ELF-1 (cell line): Measurements from ENCODE around the gene CSGALNACT2.
"Not testable (repeated sequence)": the region's sequence is repeated elsewhere in the genome, so short reads cannot be mapped to it uniquely, and the experiment has no call there.

Experiments used
- DNase-seq: peaks from one replicate; pipeline ENCODE4 v3.0.0-alpha.2; 2016; ENCODE audit warnings: low read depth, low spot score

Gene CSGALNACT2

DNA sequence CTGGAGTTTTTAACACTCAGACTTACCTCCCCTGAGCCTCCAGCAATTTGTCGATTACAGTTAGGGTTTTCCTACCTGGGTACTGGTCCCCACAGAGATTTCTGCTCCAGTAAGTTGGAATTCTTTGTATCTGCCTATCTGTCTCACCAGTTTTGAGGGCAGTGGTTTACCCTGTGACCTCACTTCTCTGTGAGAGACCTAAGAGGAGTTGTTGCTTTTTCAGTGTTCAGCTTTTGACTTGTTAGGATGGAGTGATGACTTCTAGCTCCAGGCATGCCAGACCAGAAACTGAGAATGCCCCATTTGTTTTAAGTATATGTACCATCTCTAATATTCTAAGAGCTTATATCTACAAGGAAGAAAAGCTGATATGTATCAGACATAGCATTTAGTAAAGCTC lies 42.9 kb downstream of the CSGALNACT2 start:
- DNase-seq = no peak

DNA sequence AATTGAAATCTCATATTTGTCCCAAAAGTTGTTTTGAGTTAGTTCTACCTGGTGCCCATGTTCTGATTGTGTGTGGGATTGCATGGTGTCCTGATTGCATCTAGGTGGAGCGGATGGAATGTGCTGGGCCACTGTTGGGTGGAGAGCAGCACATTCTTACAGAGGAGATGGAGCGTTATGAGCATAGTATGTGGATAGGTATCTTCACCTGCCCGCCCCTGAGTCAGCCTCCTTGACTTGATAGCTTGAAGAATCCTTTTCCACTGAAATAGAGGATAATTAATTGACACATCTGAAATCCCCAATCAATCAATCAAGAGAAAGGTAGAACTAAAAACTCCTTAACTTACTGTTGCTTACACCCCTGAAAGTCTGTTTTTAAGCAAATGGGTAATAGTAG lies 45.5 kb downstream of the CSGALNACT2 start:
- not testable (repeated sequence) for DNase-seq

DNA sequence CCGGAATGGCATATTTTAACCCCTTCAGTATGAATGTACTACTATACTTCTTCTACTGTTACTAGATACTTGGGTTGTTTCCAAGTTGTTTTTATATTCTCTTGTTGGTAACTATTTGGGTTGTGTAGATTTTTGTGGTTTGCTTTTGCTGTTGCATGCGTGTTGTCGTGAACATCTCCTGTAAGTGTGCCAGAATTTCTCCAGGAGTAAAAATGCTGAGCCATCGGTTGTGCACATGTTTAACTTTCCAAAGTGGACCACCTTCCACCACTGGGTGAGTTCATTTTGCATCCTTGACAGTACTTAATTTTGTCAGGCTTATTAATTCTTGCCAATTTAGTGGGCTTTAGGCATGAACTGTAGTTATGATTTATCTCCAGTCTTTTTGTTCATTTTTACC lies 47.9 kb downstream of the CSGALNACT2 start:
- no peak for DNase-seq

DNA sequence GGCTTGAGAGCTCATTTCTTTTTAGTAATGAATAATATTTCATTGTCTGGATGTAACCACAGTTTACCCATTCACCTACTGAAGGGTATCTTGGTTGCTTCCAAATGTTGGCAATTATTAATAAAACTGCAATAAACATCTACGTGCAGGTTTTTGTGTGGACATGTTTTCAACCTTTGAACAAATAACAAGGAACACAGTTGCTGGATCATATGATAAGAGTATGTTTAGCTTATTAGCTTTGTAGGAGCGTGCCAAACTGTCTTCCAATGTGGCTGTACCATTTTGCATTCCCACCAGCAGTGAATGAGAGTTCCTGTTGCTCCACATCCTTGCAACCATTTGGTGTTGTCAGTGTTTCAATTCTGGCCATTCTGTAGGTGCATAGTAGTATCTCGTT lies 49.0 kb downstream of the CSGALNACT2 start:
- DNase-seq = no peak

DNA sequence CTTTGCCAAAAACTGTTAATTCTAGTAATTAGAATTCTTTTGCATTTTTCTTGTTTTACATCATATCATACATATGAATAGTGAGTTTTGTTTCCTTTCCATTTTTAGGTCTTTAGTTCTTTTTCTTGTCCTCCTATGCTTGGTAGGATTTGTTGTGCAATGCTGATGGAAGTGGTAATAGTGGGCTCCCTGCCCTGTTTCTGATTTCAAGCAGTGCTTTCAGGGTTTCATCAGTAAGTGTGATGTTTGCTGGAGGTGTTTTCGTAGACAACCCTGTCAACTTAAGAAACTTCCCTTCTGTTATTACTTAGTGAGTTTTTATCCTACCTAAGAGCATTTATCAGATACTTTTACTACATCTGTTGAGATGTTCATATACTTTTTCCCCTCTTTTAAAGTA lies 50.5 kb downstream of the CSGALNACT2 start:
- DNase-seq = no peak

DNA sequence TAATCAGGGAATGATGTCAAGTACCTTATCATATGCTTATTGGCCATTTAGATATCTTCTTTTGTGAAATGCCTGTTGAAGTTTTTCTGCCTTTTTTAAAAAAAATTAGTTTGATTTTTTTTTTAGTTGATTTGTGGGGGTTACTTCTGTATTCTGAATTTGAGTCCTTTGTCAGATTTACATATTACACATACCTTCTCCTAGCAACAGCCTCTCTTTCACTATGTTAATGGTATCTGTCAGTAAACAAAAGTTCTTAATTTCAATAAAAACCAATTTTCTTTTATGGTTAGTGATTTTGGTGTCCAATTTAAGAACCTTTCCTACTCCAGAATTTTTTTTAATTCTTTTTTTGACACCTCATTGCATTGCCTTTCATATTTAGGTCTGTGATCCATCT lies 52.0 kb downstream of the CSGALNACT2 start:
- DNase-seq = no peak

DNA sequence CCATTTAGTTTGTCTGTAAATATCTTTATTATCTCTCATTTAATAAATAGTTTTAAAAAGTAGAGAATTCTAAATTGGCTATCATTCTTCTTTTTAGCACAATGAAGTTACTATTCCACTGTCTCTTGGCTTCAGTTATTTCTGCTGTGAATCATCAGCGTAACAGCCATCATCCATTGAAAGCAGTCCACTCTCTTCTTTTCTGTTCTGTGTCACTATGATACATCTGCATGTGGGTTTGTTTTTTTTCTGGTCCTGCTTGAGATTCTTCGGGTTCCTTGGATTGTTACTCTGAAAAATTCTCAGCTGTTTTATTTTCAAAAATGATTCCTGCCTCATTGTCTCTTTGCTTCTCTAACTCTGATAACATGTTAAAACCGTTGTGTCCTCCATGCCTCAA lies 52.5 kb downstream of the CSGALNACT2 start:
- no peak for DNase-seq

DNA sequence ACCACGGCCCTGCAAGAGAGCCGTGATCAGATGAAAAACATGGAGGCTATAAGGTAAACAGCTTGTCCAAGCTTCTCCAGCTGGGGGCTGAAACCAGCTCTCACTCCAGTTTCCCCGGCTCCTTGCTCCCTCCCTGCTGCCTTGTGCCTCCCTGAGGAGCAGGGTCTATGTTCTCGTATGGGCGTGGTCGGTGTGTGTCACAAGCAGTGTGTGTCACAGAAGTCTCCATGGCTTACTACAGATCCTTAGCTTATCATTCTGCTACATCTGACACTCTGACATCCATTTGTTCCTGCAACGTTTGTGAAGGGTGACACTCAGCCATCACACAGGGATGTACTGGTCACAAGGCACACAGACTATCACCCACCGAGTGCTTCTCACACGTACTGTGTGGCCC lies 54.6 kb downstream of the CSGALNACT2 start:
- DNase-seq = no peak

DNA sequence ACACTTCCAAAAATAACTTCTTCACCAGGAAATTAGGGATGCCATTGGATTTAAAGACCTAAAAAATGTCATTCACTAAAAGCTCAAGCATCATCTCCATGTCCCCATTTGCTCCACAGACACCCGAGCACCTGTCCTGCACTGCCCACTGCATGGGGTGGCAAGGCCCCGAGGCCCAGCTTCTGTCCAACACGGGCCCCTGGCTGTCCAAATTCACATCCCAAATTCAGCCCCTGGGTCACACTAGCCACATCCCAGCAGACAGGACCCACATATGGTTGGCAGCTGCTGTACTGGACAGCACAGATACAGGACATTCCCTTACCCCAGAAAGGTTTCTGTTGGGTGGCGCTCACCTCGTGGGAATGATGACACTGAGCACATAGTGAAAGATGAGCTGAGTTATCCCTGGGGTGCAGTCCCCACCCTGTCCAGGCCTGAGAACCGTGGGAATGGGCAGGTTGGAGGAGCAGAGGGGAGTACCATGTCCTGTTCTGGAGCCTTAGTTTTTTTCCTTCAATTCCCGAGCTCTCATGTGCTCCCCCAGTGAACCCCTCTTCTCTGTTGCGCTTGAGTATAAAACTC lies 55.3 kb downstream of the CSGALNACT2 start:
- no peak for DNase-seq

DNA sequence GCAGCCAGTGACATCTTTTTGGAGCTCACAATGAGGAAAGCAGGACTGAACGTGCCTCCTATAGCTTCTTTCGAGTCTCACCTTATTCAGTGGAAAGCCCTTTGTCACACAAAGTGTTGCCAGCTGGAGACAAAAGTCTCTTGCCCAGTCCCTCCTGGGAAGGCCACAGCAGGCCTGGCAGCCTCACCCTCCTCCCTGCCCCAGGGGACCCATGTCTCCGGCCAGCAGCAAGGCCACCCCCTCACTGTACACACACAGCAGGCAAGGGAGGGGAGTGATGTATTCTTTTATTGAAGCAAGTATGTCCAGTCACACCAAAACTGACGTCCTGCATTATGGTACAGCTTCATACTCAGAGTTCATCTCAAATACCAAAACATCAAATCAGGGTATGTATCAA lies 56.0 kb downstream of the CSGALNACT2 start:
- DNase-seq = no peak

DNA sequence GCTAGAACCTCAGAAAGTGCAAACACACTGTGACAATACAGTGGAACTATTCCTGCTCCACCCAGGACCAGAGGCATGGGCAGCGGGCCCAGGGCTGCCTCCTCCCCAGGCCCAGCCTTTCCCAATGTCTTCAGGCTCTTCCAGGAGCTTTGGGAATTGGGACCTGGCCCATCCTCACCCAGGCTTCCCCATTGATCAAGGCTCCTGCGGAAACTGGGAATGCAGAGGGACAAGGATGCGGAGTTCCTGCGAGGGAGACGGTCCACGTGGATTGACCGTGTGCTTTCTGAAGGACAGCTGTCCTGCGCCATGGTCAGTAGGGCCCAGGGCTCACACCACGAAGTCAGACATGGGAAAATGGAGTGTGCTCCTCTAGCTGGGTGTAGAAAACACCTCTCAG lies 56.6 kb downstream of the CSGALNACT2 start:
- no peak for DNase-seq

DNA sequence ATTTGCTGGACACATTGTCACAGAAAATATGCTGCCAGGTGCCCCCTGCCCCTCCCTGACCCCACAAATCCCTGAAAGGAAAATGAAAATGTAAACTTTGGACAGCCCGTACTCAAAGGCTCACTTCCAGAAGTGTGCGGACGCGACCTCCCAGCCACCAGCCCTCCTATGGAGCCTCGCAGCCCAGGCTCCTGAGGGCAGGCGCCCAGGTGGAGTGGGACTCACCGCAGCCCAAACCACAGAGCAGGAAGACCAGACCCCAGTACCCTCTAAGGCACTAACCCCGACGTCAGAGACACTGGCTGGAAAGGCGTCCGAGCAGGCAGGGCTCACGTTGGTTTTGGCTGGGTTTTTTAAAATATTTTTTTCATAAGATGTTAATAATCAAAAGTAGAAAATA lies 57.3 kb downstream of the CSGALNACT2 start:
- DNase-seq = no peak

DNA sequence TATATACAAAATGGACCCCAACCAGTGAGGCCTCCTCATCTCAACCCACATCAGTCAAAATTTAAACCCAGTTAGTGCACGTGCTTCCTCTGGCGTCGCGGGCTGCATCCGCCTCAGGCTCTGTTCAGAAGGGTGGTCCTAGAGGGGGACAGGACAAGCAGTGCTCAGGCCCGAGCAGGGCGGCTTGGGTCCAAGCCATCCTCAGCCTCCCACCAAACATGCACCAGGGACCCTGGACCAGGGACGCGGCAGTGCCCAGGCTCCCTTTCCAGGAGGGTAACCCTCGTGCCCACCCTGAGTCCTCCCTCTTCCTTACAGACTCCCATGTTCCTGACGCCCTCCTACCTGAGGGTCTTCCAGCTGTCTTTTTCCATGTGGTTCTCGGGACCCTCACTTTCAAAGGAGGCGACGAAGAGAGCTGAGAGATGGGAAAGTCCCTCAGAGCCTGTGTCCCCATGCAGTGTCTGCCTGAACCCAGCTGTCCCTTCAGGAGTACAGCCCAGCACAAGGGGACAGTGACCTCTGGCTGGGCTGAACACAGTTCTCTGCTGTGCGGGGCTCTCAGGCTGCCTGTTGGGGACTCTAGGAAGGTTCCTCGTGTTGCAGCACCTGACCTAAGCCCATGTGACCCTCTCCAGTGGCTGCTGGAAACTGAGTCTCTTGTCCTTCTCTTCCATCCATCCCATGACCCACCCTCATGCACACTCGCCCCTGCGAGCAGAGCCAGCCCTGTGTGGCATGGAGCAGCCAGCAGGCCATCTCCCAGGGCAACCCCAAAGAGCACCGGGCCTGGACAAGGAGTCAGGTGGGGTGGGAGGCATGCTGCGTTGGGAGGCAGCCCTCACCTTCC lies 58.1 kb downstream of the CSGALNACT2 start:
- no peak for DNase-seq

DNA sequence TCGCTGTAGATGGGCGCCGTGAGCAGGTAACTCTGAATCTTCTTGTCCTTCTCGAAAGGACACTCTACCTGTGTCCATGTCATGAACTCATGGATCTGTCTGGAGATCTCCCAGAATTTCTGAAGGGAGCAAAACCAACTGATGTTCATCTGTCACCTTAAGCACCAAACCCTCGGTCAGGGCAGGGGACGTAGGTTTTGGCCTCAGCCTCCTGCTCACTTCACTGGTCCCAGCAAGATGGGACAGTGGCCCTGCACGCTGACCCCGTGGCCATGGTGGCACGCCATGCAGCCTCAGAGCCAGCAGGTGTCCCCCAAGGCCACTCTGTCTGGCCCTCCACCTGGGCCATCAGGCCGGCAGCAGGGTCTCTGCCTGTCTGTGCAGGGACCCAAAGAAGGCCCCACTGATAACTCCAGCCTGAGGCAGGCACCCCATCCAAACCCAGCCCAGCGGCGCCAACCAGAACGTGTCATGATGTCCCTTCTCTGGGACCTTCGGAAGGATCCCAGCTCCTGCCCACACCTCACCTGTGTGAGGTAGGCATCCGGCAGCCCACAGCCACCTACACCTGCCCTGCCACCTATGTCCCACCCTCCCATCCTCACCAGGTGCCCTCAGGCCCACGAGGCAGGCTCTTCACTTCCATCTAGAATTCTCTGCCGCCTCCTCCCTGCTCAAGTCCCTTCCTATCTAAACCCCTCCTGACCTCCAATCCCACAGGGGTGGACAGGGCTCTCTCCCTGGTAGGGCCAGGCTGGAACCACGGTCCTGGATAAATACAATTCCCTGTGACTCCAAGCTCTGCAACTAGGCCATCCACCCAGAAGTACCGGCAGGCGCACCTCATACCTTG lies 59.0 kb downstream of the CSGALNACT2 start:
- DNase-seq = no peak

DNA sequence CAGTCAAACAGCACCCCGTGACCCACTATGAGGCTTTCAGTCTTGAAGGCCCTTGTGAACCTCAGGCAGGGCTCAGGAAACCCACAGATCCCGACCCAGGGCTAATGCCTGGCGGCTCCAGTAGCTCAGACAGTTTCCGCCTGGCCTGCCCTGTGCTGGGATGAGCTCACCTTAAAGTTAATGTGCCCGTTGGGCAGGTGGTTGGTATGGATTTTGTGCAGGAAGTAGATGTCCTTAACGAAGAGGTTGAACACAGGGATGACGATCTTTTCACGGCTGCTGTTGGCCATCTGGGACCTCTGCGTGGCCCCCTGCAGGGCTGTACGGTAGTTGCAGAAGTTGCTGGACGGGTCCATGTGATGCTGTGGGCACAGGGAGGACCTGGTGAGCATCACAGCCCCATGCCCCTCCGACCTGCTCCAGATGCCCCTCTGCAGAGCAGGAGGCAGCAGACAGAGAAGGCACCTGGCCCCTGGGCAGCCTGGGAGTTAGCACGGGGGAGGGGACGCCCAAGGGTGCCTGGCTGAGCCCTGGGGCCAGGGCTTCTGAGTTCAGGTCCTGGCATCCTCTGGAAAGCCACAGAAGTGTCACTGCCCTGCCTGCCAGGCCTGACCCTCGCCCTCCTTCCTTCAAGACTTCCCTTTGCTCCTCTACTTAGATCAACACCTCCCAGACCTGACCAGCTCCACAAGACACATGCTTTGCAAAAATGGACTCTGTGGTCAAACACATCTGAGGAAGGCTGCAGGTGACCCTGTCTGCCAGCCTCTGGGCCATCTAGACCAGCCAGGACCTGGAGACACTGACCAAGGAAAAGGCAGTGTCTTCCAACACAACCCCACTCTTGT lies 59.8 kb downstream of the CSGALNACT2 start:
- peak; percentile 45 for DNase-seq

DNA sequence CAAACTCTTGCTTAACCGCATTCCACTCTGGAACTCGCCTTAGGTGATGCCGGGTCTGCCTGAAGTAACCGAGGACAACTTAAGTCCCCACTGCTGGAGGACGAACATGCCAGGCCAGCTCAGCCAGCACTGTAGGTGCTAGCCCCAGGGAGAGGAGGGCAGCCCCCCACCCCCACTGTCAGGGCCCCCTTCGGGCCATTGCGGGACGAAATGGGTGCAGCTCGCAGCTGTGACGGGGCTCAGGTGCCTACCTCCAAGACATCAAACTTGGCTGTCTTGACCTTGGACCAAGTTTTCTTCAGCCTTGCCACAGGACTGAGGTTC lies 60.4 kb downstream of the CSGALNACT2 start:
- no peak for DNase-seq

DNA sequence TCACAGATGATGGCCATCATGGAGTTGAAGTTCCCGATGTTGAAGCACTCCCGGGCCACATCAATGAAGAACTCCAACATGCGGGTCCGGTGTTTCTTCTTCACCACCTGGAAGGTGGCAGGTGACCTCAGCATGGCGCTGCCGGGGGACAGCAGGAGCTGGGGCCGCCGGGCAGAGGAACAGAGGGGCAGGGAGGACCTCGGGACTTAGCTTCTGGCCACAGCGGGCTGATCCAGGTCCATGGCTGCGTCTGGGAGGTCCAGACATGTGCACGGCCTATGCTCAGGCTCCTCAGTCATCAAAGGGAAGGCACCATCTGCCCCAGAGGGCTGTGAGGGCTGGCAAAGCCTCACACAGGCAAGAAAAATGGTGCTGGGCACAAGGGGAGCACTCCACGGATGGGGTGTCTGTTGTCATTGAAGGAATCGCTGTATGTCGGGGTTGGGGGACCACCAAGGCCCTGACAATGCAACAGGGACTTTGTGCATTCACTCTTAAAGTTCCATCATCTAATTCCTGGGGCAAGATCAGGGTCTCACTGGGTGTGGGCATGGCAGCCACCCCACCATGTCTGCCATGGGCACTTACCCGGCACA lies 60.9 kb downstream of the CSGALNACT2 start:
- DNase-seq = no peak

DNA sequence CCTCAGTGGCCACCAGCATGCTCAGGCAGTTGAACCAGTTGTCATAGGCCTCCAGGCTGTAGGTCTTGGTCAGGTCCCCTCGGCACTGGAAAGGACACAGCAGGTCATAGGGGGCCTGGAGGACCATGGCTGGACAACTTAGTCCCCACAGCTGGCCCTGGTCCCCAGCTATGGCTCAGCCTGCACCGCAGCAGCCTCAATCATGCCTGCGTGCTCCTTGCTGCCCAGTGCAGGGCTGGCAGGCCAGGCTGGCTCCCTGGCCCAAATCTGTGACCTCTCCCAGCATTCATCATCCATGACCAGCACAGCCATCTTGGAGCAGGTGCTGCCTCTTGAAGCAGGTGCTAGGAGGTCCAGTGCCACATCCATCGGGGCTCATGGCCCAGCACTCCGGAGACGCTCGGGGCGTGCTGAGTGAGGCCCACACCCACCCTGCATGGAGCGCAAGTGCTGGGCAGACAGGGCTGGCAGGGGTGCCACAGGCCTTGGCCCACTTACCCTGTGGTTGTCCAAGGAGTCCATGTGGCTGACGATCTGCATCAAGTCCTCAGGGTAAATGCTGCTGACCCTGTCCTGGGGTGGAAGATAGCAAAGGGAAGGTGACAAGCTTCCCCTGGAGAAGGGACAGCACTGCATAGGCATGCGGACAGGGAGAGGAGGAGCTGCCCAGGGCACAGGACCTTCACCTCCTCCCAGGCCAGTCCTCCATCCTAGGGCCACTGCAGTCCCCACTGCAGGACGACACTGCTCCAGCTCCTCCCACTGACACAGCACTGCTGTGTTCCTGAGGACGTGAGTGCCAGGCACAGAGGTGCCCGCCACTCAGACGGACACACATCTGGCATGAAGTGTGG lies 61.7 kb downstream of the CSGALNACT2 start:
- no peak for DNase-seq

DNA sequence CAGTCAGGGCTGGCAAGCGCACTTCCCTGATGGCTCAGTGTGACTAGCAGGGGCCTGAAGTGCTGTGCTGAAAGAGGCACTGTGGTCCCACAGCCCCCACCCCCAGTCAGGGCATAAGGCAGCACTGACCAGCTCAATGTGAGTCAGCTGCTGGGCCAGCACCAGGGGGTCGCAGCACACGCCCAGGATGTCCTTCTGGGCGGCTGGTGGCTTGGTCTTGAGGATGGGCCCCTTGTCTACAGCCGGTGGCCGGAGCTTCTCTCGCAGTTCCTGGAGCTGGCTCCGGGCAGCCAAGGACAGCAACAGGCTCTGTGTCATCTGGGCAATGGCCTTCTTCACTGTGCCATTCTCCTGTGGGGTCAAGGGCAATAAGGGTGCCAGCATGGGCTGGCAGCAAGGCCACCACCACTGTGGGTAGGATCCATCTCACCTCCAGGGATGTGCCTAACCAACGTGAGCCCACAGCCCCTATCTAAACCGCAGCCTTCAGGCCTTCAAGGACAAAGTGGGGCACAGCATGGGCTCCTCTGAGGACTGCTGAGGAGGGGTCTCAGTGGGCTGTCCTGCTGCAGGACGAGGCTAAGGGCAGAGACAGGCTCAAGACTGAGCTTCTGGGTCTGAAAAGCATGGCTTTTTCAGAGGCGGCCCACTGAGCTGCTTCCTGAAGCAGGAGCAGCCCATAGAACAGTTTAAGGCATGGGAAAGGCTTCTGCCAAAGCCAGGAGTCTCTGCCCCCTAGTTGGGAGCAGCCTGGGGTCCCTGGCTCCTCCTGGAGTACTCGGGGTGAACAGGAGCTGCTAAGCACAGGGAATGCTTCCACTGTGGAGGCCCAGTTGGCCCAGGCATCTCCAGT lies 62.5 kb downstream of the CSGALNACT2 start:
- DNase-seq = no peak
